GM12864 (cell line): ENCODE measurements around the gene CDC26.
"Not testable (repeated sequence)": the region's sequence is repeated elsewhere in the genome, so short reads cannot be mapped to it uniquely, and the experiment has no call there.

Experiments used
- DNase-seq: peaks from one replicate; pipeline ENCODE4 v3.0.0-alpha.2; 2011; ENCODE audit warnings: low read depth
- H3K4me3 ChIP-seq: 2 replicates; pipeline ENCODE4 v1.5.1; 2011; ENCODE audit warnings: mild to moderate bottlenecking, low read depth, low read length, control low read depth
- TF ChIP-seq, protein P1 (sequence below): IDR thresholded peaks from 2 replicates; pipeline ENCODE4 v1.5.1; 2011; ENCODE audit warnings: low read depth, mild to moderate bottlenecking, moderate library complexity, low read length, control low read depth, inconsistent platforms; ENCODE audit errors: missing control alignments

The CDC26 gene

DNA sequence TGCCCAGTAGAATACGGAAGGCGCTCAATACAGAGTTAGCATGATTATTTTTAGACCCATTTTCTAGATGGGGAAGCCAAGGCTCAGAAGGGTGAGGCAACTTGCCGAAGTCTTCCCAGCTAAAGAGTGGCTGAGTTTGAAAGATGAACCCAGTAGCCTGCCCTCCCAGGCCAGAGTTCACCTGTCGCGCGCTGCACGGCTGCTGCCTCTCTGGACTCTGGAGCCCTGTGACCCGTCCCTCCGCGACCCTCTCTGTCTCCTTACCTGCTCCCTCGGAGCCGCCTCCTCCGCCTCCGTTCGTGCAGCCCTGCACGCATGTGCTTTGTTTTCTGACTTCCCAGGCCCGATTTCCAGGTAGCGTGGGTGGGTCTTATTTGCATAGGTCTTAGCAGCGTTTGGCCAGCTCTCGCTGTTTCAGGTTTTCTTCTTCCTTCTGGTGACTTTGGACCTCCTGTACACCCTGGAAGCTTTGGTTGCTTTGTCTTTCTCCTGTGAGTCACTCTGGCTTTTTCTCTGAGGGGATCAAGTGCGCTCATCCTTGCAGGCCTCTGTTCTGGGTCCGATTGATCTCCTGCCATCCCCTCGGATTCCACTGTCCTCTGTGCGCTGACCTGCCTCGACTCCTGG lies 27.5 kb upstream of the CDC26 start, which contains the start of gene RNF183:
Gene RNF183, minus strand, starts transcription at position 585 of the 627 bp plus-strand sequence. CDS start 5,192 bp downstream, outside the sequence.
- TF ChIP-seq, protein P1, sequence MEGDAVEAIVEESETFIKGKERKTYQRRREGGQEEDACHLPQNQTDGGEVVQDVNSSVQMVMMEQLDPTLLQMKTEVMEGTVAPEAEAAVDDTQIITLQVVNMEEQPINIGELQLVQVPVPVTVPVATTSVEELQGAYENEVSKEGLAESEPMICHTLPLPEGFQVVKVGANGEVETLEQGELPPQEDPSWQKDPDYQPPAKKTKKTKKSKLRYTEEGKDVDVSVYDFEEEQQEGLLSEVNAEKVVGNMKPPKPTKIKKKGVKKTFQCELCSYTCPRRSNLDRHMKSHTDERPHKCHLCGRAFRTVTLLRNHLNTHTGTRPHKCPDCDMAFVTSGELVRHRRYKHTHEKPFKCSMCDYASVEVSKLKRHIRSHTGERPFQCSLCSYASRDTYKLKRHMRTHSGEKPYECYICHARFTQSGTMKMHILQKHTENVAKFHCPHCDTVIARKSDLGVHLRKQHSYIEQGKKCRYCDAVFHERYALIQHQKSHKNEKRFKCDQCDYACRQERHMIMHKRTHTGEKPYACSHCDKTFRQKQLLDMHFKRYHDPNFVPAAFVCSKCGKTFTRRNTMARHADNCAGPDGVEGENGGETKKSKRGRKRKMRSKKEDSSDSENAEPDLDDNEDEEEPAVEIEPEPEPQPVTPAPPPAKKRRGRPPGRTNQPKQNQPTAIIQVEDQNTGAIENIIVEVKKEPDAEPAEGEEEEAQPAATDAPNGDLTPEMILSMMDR = no peak
- H3K4me3 ChIP-seq = no peak within 1 kb of the TSS
- DNase-seq = no peak

DNA sequence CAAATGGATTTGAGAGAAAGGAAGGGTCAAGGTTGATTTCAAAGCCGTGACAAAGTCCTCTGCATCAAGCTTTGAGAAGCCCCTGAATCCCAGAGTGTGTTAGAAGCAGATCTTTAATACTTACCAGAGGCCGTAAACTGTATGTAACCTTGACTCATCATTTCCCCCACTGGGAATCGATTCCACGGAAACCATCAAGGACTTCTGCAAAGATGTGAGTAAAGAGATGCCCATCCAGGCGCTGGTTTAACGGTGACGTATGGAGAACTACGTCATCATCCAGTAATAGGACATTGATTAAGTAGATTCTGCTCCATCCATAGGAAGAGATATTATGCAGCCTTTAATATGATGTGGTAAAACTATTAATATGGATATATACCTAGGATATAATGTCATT lies 26.2 kb upstream of the CDC26 start:
- no peak for DNase-seq
- TF ChIP-seq, protein P1 = no peak
- no peak overlapping the region for H3K4me3 ChIP-seq

DNA sequence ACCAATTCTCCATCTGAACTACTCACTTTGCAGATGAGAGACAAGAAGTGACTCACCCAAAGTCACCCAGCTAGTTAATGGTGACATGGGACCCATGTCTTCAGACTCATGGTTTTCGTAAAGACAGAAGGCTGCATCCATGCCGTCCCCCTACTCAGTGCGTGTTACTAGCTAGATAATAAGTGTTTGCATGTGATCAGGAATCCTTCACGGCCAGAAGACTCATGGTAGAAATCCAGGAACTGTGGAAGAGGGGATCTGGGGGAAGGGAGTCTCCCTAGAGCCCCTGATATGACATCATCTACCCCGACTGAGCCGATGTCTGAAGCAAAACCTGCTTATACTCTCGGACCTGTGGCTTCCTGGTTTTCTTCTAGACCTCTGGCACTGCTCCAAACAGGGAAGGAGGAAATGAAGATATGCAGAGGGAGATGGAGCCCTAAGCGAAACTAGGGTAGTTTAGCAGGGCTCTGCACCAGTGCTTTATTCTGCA lies 24.5 kb upstream of the CDC26 start:
- DNase-seq = no peak
- no peak overlapping the region for H3K4me3 ChIP-seq
- TF ChIP-seq, protein P1 = no peak

DNA sequence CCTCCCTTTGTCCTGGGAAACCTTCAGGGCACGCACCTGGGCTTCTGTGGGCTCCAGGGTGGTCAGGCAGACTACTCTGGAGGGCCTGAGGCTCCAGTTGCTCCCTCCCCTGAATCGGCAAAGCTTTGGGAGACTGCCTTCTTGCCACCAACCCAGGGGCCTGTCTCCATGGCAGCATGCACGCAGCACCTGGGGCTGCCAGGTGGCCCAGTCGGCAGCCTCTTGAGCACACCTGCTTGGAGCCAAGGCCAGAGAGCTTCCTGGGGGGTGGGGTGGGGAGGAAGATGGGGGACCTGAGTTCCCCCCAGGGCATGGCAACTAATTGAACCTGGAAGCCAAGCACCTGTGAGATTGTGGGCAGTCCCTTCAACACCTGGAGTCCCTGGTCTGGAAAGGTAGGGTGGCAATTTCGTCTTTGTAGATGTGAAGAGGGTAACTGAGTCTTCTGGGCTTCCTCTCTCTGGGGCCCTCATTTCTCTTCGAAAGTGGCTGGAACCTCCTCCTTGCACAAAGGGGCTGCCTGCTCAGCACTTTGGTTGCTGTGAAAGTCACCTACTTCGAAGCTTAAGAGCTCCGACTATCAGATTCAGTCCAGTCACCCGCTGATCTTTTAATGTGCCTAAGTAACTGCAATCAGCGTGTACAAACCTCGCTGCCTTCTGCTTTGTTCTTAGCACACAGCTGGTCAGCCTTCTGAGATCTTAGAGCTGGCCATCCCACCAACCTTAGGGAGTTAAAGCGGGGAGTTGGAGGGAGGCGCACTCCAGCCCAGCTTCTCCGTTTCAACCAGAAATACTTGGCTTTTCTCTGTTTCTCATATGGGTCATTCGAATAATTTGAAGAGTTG lies 23.8 kb upstream of the CDC26 start:
- no peak overlapping the region for H3K4me3 ChIP-seq
- no peak for DNase-seq
- TF ChIP-seq, protein P1 = no peak

DNA sequence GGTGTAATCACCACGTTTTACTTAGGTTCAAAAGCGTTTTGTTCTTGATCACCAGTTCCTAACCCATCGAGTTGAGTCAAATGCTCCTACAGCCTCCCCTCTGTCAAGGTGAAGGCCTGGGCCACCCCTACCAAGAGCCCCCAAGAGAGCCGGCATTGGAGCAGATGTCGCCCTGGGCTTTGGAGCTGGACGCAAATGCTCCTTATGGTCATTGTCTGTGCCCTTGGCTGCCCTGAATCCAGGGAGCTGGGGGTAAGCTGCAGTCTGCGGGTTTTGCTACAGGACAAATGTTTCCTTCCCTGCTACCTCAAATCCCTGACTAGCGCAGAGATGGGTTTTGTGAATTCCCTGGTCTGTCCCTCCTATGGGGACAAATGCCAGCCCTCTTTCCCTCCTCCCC lies 22.9 kb upstream of the CDC26 start:
- TF ChIP-seq, protein P1 = no peak
- DNase-seq = no peak
- H3K4me3 ChIP-seq = no peak overlapping the region

DNA sequence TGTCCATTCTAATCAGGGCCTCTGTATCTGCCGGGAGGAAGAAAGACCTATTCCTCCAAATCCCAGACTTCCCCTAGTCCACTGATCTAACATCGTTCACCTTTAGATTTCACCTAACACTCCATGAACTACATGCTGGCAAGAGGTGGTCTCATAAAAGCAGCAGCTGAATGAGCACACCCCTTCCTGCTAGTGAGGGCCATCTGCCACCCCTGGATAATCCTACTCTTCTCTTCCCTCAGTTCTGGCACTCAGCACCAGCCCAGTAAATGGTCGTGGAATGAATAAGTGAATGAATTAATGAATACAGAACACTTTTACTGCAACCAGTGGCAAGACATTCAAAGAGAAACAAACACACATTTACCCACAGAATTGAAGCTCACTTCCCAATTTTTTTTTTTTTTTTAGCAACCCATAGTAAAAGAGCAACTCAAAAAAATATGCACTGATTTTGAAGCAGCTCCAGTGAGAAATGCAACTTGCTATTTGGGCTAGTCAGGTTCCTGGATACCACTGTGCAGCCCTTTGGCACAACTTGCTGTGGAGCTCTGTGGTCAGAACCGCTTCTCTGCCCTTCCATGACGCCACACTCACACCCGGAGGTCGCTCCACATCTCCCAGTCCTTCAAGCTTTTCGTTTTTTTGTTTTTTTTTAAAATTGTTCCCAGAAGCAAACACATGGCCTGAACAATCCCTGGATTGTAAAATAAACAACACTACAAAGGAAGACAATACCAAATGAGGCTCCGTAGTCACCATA lies 21.6 kb upstream of the CDC26 start:
- H3K4me3 ChIP-seq = no peak overlapping the region
- TF ChIP-seq, protein P1 = no peak
- no peak for DNase-seq

DNA sequence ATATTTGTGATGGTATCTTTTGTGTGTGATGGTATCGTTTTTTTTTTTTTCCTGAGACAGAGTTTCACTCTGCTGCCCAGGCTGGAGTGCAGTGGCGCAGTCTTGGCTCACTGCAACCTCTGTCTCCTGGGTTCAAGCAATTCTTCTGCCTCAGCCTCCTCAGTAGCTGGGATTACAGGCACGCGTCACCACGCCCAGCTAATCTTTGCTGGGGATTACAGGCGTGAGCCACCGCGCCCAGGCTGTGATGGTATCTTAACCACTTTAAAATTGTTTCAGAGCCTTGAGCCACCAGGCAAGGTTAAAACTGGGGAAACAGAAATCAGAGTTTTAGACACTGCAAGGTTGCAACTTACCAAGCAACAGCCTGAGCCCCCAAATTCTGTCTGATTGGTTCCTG lies 20.9 kb upstream of the CDC26 start:
- not testable (repeated sequence) for DNase-seq, H3K4me3 ChIP-seq
